IMR-90 (cell line): ENCODE data around the gene PAX8. TPM values are rescaled to one million over a fixed set of nuclear protein-coding genes. Genes with fewer than 3 reads are reported as not detected.

Source experiments
- ATAC-seq: fragments of 200-7000 bp; cut with Tn5 transposase; 2 replicates; pipeline ENCODE4 v1.9.1; 2020; ENCODE audit warnings: low read depth, mild to moderate bottlenecking, moderate library complexity
- BruUV-seq: library from RNA; stranded (reverse); fragments of 400-500 nt; replicated peaks from 2 replicates; lab custom pipeline; 2021; lab: Mats Ljungman, UMichigan
- CTCF ChIA-PET: fragments of 300-600 bp; formaldehyde crosslinking; extraction: SDS; loops from one replicate; lab custom pipeline; 2021; ENCODE audit warnings: antibody characterized with exemption; lab: Yijun Ruan, JAX
- POLR2A ChIA-PET: fragments of 300-600 bp; sonication (Branson Sonifier 250); formaldehyde crosslinking; loops from one replicate; lab custom pipeline; 2022; ENCODE audit warnings: antibody characterized with exemption; ENCODE audit not compliant: unreplicated experiment; lab: Charles Lee
- DNase-seq: peaks from one replicate; pipeline ENCODE4 v3.0.0; 2013
- H2AFZ ChIP-seq: replicated peaks from 2 replicates; pipeline ENCODE3; 2013; ENCODE audit warnings: low read length, mild to moderate bottlenecking; ENCODE audit not compliant: poor library complexity
- H2AK5ac ChIP-seq: 2 replicates; pipeline ENCODE4 v1.6.1; 2013; ENCODE audit warnings: low read depth, low read length, inconsistent platforms
- H2AK9ac ChIP-seq: replicated peaks from 2 replicates; pipeline ENCODE3; 2013; ENCODE audit warnings: mild to moderate bottlenecking, low read depth, low read length, moderate library complexity; ENCODE audit not compliant: poor library complexity
- H2BK120ac ChIP-seq: 2 replicates; pipeline ENCODE4 v1.6.1; 2013; ENCODE audit warnings: low read depth, low read length, inconsistent platforms
- H2BK15ac ChIP-seq: 3 replicates; pipeline ENCODE4 v1.6.1; 2013; ENCODE audit warnings: low read depth, low read length, inconsistent platforms
- H2BK20ac ChIP-seq: 2 replicates; pipeline ENCODE4 v1.6.1; 2013; ENCODE audit warnings: low read depth, mild to moderate bottlenecking, inconsistent platforms, low read length, moderate library complexity
- H2BK5ac ChIP-seq: 2 replicates; pipeline ENCODE4 v1.6.1; 2013; ENCODE audit warnings: mild to moderate bottlenecking, low read depth, low read length, inconsistent platforms; ENCODE audit not compliant: poor library complexity, severe bottlenecking
- H3K14ac ChIP-seq: replicated peaks from 2 replicates; pipeline ENCODE4 v1.6.1; 2013; ENCODE audit warnings: low read depth, low read length, inconsistent platforms
- H3K18ac ChIP-seq: 2 replicates; pipeline ENCODE4 v1.6.1; 2013; ENCODE audit warnings: low read depth, low read length, control low read depth
- H3K23ac ChIP-seq: 2 replicates; pipeline ENCODE4 v1.6.1; 2013; ENCODE audit warnings: low read depth, low read length, inconsistent platforms
- H3K27ac ChIP-seq: 2 replicates; pipeline ENCODE4 v1.5.1; 2013; ENCODE audit warnings: mild to moderate bottlenecking, control low read depth, low read length; ENCODE audit not compliant: insufficient read depth
- H3K27me3 ChIP-seq: 2 replicates; pipeline ENCODE4 v1.6.1; 2013; ENCODE audit warnings: low read length; ENCODE audit not compliant: control insufficient read depth, insufficient read depth
- H3K36me3 ChIP-seq: 2 replicates; pipeline ENCODE4 v1.6.1; 2013; ENCODE audit warnings: low read length, mixed read lengths; ENCODE audit not compliant: control insufficient read depth, insufficient read depth
- H3K4ac ChIP-seq: 2 replicates; pipeline ENCODE4 v1.6.1; 2013; ENCODE audit warnings: low read depth, low read length, inconsistent platforms
- H3K4me1 ChIP-seq: 2 replicates; pipeline ENCODE4 v1.6.1; 2013; ENCODE audit warnings: low read length, mixed read lengths; ENCODE audit not compliant: control insufficient read depth, insufficient read depth
- H3K4me2 ChIP-seq: 2 replicates; pipeline ENCODE4 v1.6.1; 2013; ENCODE audit warnings: low read depth, mild to moderate bottlenecking, control low read depth, low read length, moderate library complexity
- H3K4me3 ChIP-seq: 2 replicates; pipeline ENCODE4 v1.5.1; 2013; ENCODE audit warnings: low read depth, mild to moderate bottlenecking, control low read depth, low read length, moderate library complexity; ENCODE audit not compliant: insufficient read depth
- H3K56ac ChIP-seq: 2 replicates; pipeline ENCODE4 v1.6.1; 2013; ENCODE audit warnings: low read length, inconsistent platforms; ENCODE audit not compliant: insufficient read depth; ENCODE audit errors: extremely low read depth
- H3K79me1 ChIP-seq, 2 experiments: 2 replicates each; pipeline ENCODE4 v1.6.1; 2013; ENCODE audit warnings: low read length in 2 of 2, inconsistent platforms in 1 of 2, low read depth in 1 of 2
- H3K9ac ChIP-seq: 2 replicates; pipeline ENCODE4 v1.6.1; 2013; ENCODE audit warnings: low read depth, low read length, control low read depth
- H3K9me1 ChIP-seq: 2 replicates; pipeline ENCODE4 v1.6.1; 2013; ENCODE audit warnings: low read length, inconsistent platforms; ENCODE audit not compliant: insufficient read depth
- H3K9me3 ChIP-seq: 2 replicates; pipeline ENCODE4 v1.6.1; 2013; ENCODE audit warnings: low read length; ENCODE audit not compliant: control insufficient read depth, insufficient read depth
- H4K20me1 ChIP-seq: 2 replicates; pipeline ENCODE4 v1.6.1; 2013; ENCODE audit warnings: low read length, inconsistent platforms; ENCODE audit not compliant: insufficient read depth
- H4K5ac ChIP-seq: 2 replicates; pipeline ENCODE4 v1.6.1; 2013; ENCODE audit warnings: mild to moderate bottlenecking, low read depth, low read length, control low read depth
- H4K8ac ChIP-seq, 2 experiments: 2 replicates each; pipeline ENCODE4 v1.6.1; 2013; ENCODE audit warnings: low read depth in 2 of 2, low read length in 2 of 2, control low read depth in 1 of 2, inconsistent platforms in 1 of 2
- H4K91ac ChIP-seq: 2 replicates; pipeline ENCODE4 v1.6.1; 2013; ENCODE audit warnings: low read depth, low read length, inconsistent platforms; ENCODE audit not compliant: insufficient read depth
- MXI1 ChIP-seq: IDR thresholded peaks from 2 replicates; pipeline ENCODE4 v1.6.1; 2012; ENCODE audit warnings: low read depth, mild to moderate bottlenecking, low read length, moderate library complexity, borderline replicate concordance
- POLR2A ChIP-seq: IDR thresholded peaks from 2 replicates; pipeline ENCODE4 v1.6.1; 2012; ENCODE audit warnings: mild to moderate bottlenecking, low read depth, low read length
- RAD21 ChIP-seq: IDR thresholded peaks from 2 replicates; pipeline ENCODE4 v1.6.1; 2012; ENCODE audit warnings: low read length, improper control_type of control experiment
- WGBS, 2 experiments: methylation state at CpG; one replicate each; pipeline versions ENCODE4 v1.1.5 to v1.1.7; 2013; ENCODE audit warnings: missing lambda C conversion rate in 2 of 2; ENCODE audit not compliant: insufficient read length in 1 of 2; ENCODE audit errors: extremely low coverage in 2 of 2; 5-methylcytosine and 5-hydroxymethylcytosine counted together
- dilution Hi-C: fragments of 300-500 bp; cut with HindIII; formaldehyde crosslinking; loops from one replicate; pipeline ENCODE4 v1.14.3; 2018; ENCODE audit warnings: low sequenced_read_pairs; ENCODE audit not compliant: unreplicated experiment
- in situ Hi-C: fragments of 300-500 bp; cut with MboI; formaldehyde crosslinking; loops from 3 replicates; pipeline ENCODE4 v1.14.3; 2019; ENCODE audit warnings: low sequenced_read_pairs, inconsistent platforms, mixed read lengths
- intact Hi-C: fragments of 100-400 bp; cut with micrococcal nuclease; formaldehyde crosslinking; loops from 2 replicates; pipeline ENCODE4 v1.10.0; 2022
- polyA plus RNA-seq, 3 experiments: library from polyadenylated mRNA; depleted of rRNA; stranded (reverse); fragments of >200 nt; gene quantifications; 2 replicates each; pipeline ENCODE4 v1.2.3, GENCODE V29; 2012; ENCODE audit warnings: low replicate concordance in 1 of 3
- total RNA-seq: library from RNA; depleted of rRNA; stranded (reverse); fragments of >200 nt; gene quantifications from 2 replicates; pipeline ENCODE4 v1.2.3, GENCODE V29; 2012

PAX8 gene
- total and polyA plus RNA-seq, 2 of the 4 experiments (the other 2 are of a cell fraction) = 0.18 to 1.5 TPM

GRCh38 chr2:113174376-113174750 lies 104.4 kb downstream of the PAX8 start:
- ChIA-PET POLR2A (no interaction called here), CTCF (interaction anchor here (1.0 to 1.8 kb wide), 2 partner anchors 24 to 60 kb away, joined by 3 to 5 read pairs; no protein-coding TSS in a partner anchor)
- DNase-seq (no peak), ATAC-seq (no peak)
- H3K4me1 ChIP-seq = no peaks in the 10 kb centered on the region
- no peak overlapping the region for H2BK15ac ChIP-seq
- H2AK5ac ChIP-seq = no peak overlapping the region
- no peak overlapping the region for H3K4me2 ChIP-seq
- no peak overlapping the region for H4K91ac ChIP-seq
- no peaks in the 10 kb centered on the region for H3K9me3 ChIP-seq
- no peak overlapping the region for H4K5ac ChIP-seq
- H3K9ac ChIP-seq = no peak overlapping the region
- H2BK120ac ChIP-seq = no peak overlapping the region
- no peak overlapping the region for H3K23ac ChIP-seq
- 40% methylated on average over 1 of the region's 3 CpGs; no CpG with 5 or more reads in 1 of the 2 experiments for WGBS, 2 experiments
- no peak overlapping the region for H3K27ac ChIP-seq
- no peaks in the 10 kb centered on the region for H4K20me1 ChIP-seq
- H2BK20ac ChIP-seq = no peak overlapping the region
- H3K79me1 ChIP-seq = no peaks in the 10 kb centered on the region
- no peak overlapping the region for H3K4ac ChIP-seq
- no peak overlapping the region for H2AK9ac ChIP-seq
- peaks cover 20% of the 10 kb centered on the region for H3K27me3 ChIP-seq
- no peak overlapping the region for H3K4me3 ChIP-seq
- no peaks in the 10 kb centered on the region for H3K36me3 ChIP-seq
- no peak overlapping the region for H2AFZ ChIP-seq
- dilution Hi-C loops (no loop called here), intact Hi-C loops (no loop called here), in situ Hi-C loops (no loop called here)
- H3K14ac ChIP-seq = no peak overlapping the region
- H3K9me1 ChIP-seq = no peaks in the 10 kb centered on the region
- no TSS peak for BruUV-seq
- no peak overlapping the region for H3K18ac ChIP-seq
- no peak for TF ChIP-seq RAD21
- TF ChIP-seq MXI1 = no peak
- no peak for TF ChIP-seq POLR2A
- H4K8ac ChIP-seq = no peak overlapping the region
- no peak overlapping the region for H2BK5ac ChIP-seq
- H3K56ac ChIP-seq = no peak overlapping the region
